ENCODE results near the gene OLR1. TPM values are rescaled to one million over a fixed set of nuclear protein-coding genes. Genes with fewer than 3 reads are reported as not detected.

OLR1 gene
- total RNA-seq, 2 experiments from 2014 or later, result not detected

GRCh38 chr12:10111451-10111850 is 60.5 kb downstream of the OLR1 start:
- no peak overlapping the region for H2AFZ ChIP-seq (ENCODE audit: low read length)
- intact Hi-C loops (cut with micrococcal nuclease; ENCODE audit: unreplicated experiment), result no loop called here

GRCh38 chr12:10110256-10110844 is 61.6 kb downstream of the OLR1 start:
- ChIA-PET POLR2A (no interaction called here), CTCF (ENCODE audit: unreplicated experiment) (no interaction called here)
- intact Hi-C loops (cut with micrococcal nuclease; ENCODE audit: unreplicated experiment), result no loop called here
- Histone ChIP-seq H3K4me2 (ENCODE audit: low read length) (no peak overlapping the region), H3K4me1 (ENCODE audit: insufficient read depth, low read length, poor library complexity, severe bottlenecking) (no peaks in the 10 kb centered on the region), H3K27ac (ENCODE audit: low read depth, low read length, poor library complexity, severe bottlenecking) (no peak overlapping the region), H2AFZ (ENCODE audit: low read length) (no peak overlapping the region), H3K9me2 (ENCODE audit: insufficient read depth, low read length) (no peaks in the 10 kb centered on the region), H3K4me3 (ENCODE audit: low read depth, low read length, poor library complexity, severe bottlenecking) (no peak overlapping the region), H3K79me2 (ENCODE audit: insufficient read depth, low read depth, low read length) (no peaks in the 10 kb centered on the region), H3K9me3 (ENCODE audit: low read length) (no peaks in the 10 kb centered on the region), H3K36me3 (ENCODE audit: insufficient read depth, low read length) (no peaks in the 10 kb centered on the region), H4K20me1 (ENCODE audit: insufficient read depth, low read length) (no peaks in the 10 kb centered on the region)
- BruUV-seq (replicated peaks), result no TSS peak
- DNase-seq (ENCODE audit: low spot score), result no peak
- TF ChIP-seq CTCF (conservative IDR thresholded peaks at IDR 0.05; ENCODE audit: low read length) (no peak), EZH2phosphoT487 (IDR thresholded peaks at IDR 0.05; ENCODE audit: borderline replicate concordance, low read depth, low read length) (no peak)

More at GRCh38 chr12:10111451-10111850, 60.5 kb downstream of the OLR1 start:
- Histone ChIP-seq H3K27ac (ENCODE audit: low read depth, low read length, poor library complexity, severe bottlenecking) (no peak overlapping the region), H3K4me1 (ENCODE audit: insufficient read depth, low read length, poor library complexity, severe bottlenecking) (no peaks in the 10 kb centered on the region), H3K79me2 (ENCODE audit: insufficient read depth, low read depth, low read length) (no peaks in the 10 kb centered on the region), H3K4me3 (ENCODE audit: low read depth, low read length, poor library complexity, severe bottlenecking) (no peak overlapping the region), H3K9me3 (ENCODE audit: low read length) (no peaks in the 10 kb centered on the region), H3K9me2 (ENCODE audit: insufficient read depth, low read length) (no peaks in the 10 kb centered on the region), H4K20me1 (ENCODE audit: insufficient read depth, low read length) (no peaks in the 10 kb centered on the region), H3K4me2 (ENCODE audit: low read length) (no peak overlapping the region), H3K36me3 (ENCODE audit: insufficient read depth, low read length) (no peaks in the 10 kb centered on the region)
- BruUV-seq (replicated peaks), result no TSS peak
- DNase-seq (ENCODE audit: low spot score), result no peak
- ChIA-PET CTCF (ENCODE audit: unreplicated experiment) (no interaction called here), POLR2A (no interaction called here)
- no peak for TF ChIP-seq EZH2phosphoT487 (IDR thresholded peaks at IDR 0.05; ENCODE audit: borderline replicate concordance, low read depth, low read length)
- no peak for TF ChIP-seq CTCF (conservative IDR thresholded peaks at IDR 0.05; ENCODE audit: low read length)

Other genes with a start within 250 kb of the OLR1 start
- gene CLEC2A, start 239.8 kb downstream of the OLR1 start, total RNA-seq (2014; rRNA removed; shearing (Covaris generic)), result not detected in 2 replicates
- gene CLEC2A, start 239.8 kb downstream of the OLR1 start, total RNA-seq (2022), result not detected in 2 replicates
- not detected in 2 replicates for gene CLEC12A, start 200.7 kb downstream of the OLR1 start, total RNA-seq (2014; rRNA removed; shearing (Covaris generic))
- not detected in 2 replicates for gene CLEC12A, start 200.7 kb downstream of the OLR1 start, total RNA-seq (2022)
- gene CLEC1B, start 173.0 kb downstream of the OLR1 start, total RNA-seq (2014; rRNA removed; shearing (Covaris generic)), result not detected in 2 replicates
- not detected in 2 replicates for gene CLEC1B, start 173.0 kb downstream of the OLR1 start, total RNA-seq (2022)
- gene CLEC12B, start 161.5 kb downstream of the OLR1 start, total RNA-seq (2014; rRNA removed; shearing (Covaris generic)), result not detected in 2 replicates
- not detected in 2 replicates for gene CLEC12B, start 161.5 kb downstream of the OLR1 start, total RNA-seq (2022)
- gene CLEC9A, start 141.4 kb downstream of the OLR1 start, total RNA-seq (2014; rRNA removed; shearing (Covaris generic)), result not detected in 2 replicates
- not detected in 2 replicates for gene CLEC9A, start 141.4 kb downstream of the OLR1 start, total RNA-seq (2022)
- gene CLEC1A, start 73.1 kb downstream of the OLR1 start, total RNA-seq (2014; rRNA removed; shearing (Covaris generic)), result not detected in 2 replicates
- not detected in 2 replicates for gene CLEC1A, start 73.1 kb downstream of the OLR1 start, total RNA-seq (2022)
- not detected in 2 replicates for gene CLEC7A, start 41.9 kb downstream of the OLR1 start, total RNA-seq (2014; rRNA removed; shearing (Covaris generic))
- gene CLEC7A, start 41.9 kb downstream of the OLR1 start, total RNA-seq (2022), result not detected in 2 replicates
- not detected in 2 replicates for gene TMEM52B, start 6.9 kb upstream of the OLR1 start, total RNA-seq (2014; rRNA removed; shearing (Covaris generic))
- gene TMEM52B, start 6.9 kb upstream of the OLR1 start, total RNA-seq (2022), result 0.21 and 0.22 TPM in 2 replicates
- gene GABARAPL1, start 40.7 kb upstream of the OLR1 start, total RNA-seq (2014; rRNA removed; shearing (Covaris generic)), result 34.2 and 40.7 TPM in 2 replicates
- 52.4 and 65.2 TPM in 2 replicates for gene GABARAPL1, start 40.7 kb upstream of the OLR1 start, total RNA-seq (2022)
- gene KLRD1, start 135.7 kb upstream of the OLR1 start, total RNA-seq (2014; rRNA removed; shearing (Covaris generic)), result under 0.01 and 0.03 TPM in 2 replicates
- 0.04 and 0.18 TPM in 2 replicates for gene KLRD1, start 135.7 kb upstream of the OLR1 start, total RNA-seq (2022)
- 35.7 and 35.9 TPM in 2 replicates for gene KLRK1, start 217.9 kb upstream of the OLR1 start, total RNA-seq (2014; rRNA removed; shearing (Covaris generic))
- 26.6 and 35.4 TPM in 2 replicates for gene KLRK1, start 217.9 kb upstream of the OLR1 start, total RNA-seq (2022)
- gene KLRC4, start 237.6 kb upstream of the OLR1 start, total RNA-seq (2014; rRNA removed; shearing (Covaris generic)), result 8.6 and 9.3 TPM in 2 replicates
- gene KLRC4, start 237.6 kb upstream of the OLR1 start, total RNA-seq (2022), result 9.9 and 10.9 TPM in 2 replicates
- gene KLRC3, start 248.5 kb upstream of the OLR1 start, total RNA-seq (2014; rRNA removed; shearing (Covaris generic)), result 4.7 and 6.8 TPM in 2 replicates
- 1.5 and 3.0 TPM in 2 replicates for gene KLRC3, start 248.5 kb upstream of the OLR1 start, total RNA-seq (2022)